GM19468 (cell line): ENCODE data around the gene PKN2.
"Not testable (repeated sequence)": the region's sequence is repeated elsewhere in the genome, so short reads cannot be mapped to it uniquely, and the experiment has no call there.

Experiments used
- ATAC-seq: cut with Tn5 transposase; IDR thresholded peaks from one replicate; pipeline ENCODE4 v1.9.1; 2021; ENCODE audit warnings: mild to moderate bottlenecking, moderate library complexity, moderate number of reproducible peaks; ENCODE audit not compliant: unreplicated experiment; ENCODE audit errors: extremely low read depth

PKN2 gene

GRCh38 chr1:88779880-88780279 lies 95.8 kb downstream of the PKN2 start:
- ATAC-seq, result no peak

GRCh38 chr1:88780485-88780884 lies 96.4 kb downstream of the PKN2 start:
- no peak for ATAC-seq

- ATAC-seq, result no peak
Observed at GRCh38 chr1:88783145-88783544, 99.1 kb downstream of the PKN2 start.

- ATAC-seq, result no peak
Observed at GRCh38 chr1:88784551-88784950, 100.5 kb downstream of the PKN2 start.

GRCh38 chr1:88787023-88787903 lies 103.2 kb downstream of the PKN2 start:
- no peak for ATAC-seq

GRCh38 chr1:88791192-88791591 lies 107.1 kb downstream of the PKN2 start:
- no peak for ATAC-seq

- no peak for ATAC-seq
Observed at GRCh38 chr1:88799491-88799890, 115.4 kb downstream of the PKN2 start.

- no peak for ATAC-seq
Observed at GRCh38 chr1:88800382-88801051, 116.4 kb downstream of the PKN2 start.

- ATAC-seq, result no peak
Observed at GRCh38 chr1:88801575-88802208, 117.6 kb downstream of the PKN2 start.

GRCh38 chr1:88802404-88802803 lies 118.3 kb downstream of the PKN2 start:
- no peak for ATAC-seq

GRCh38 chr1:88802950-88803349 lies 118.9 kb downstream of the PKN2 start:
- no peak for ATAC-seq

- no peak for ATAC-seq
Observed at GRCh38 chr1:88803444-88803843, 119.4 kb downstream of the PKN2 start.

GRCh38 chr1:88812366-88812765 lies 128.3 kb downstream of the PKN2 start:
- no peak for ATAC-seq

- no peak for ATAC-seq
Observed at GRCh38 chr1:88813471-88813870, 129.4 kb downstream of the PKN2 start.

- not testable (repeated sequence) for ATAC-seq
Observed at GRCh38 chr1:88819642-88820041, 135.6 kb downstream of the PKN2 start.

GRCh38 chr1:88825721-88826120 lies 141.6 kb downstream of the PKN2 start:
- ATAC-seq, result no peak

GRCh38 chr1:88847643-88848042 lies 163.6 kb downstream of the PKN2 start:
- no peak for ATAC-seq

GRCh38 chr1:88851303-88852063 lies 167.4 kb downstream of the PKN2 start:
- no peak for ATAC-seq

- no peak for ATAC-seq
Observed at GRCh38 chr1:88867743-88868521, 183.9 kb downstream of the PKN2 start.

GRCh38 chr1:88869644-88870043 lies 185.6 kb downstream of the PKN2 start:
- not testable (repeated sequence) for ATAC-seq
